Activated T-helper 2 cell treated with anti-CD3 and anti-CD28 coated beads, Interferon-gamma antibody, Interleukin-2, Interleukin-4, amounts not matched to agents 10 μg/mL and 5 μg/mL and 100 μg/mL, durations not matched to agents 14 hours and 24 hours and 36 hours (primary cell): Measurements from ENCODE around the gene VEGFB. TPM values are rescaled to one million over a fixed set of nuclear protein-coding genes. Genes with fewer than 3 reads are reported as not detected.

Experiments
- DNase-seq: peaks from one replicate; pipeline ENCODE4 v3.0.0; 2021; ENCODE audit warnings: low spot score
- H3K27ac Mint-ChIP-seq: one replicate; pipeline ENCODE4 v1.8.0; 2021; ENCODE audit warnings: mixed read lengths
- H3K27me3 Mint-ChIP-seq: one replicate; pipeline ENCODE4 v1.8.0; 2021; ENCODE audit warnings: low read depth, mixed read lengths
- H3K36me3 Mint-ChIP-seq: one replicate; pipeline ENCODE4 v1.8.0; 2021; ENCODE audit warnings: low read depth, mixed read lengths
- H3K4me1 Mint-ChIP-seq: one replicate; pipeline ENCODE4 v1.8.0; 2021; ENCODE audit warnings: low read depth, mixed read lengths
- H3K4me3 Mint-ChIP-seq: one replicate; pipeline ENCODE4 v1.8.0; 2021; ENCODE audit warnings: low read depth, mild to moderate bottlenecking, moderate library complexity, mixed read lengths
- H3K9me3 Mint-ChIP-seq: one replicate; pipeline ENCODE4 v1.8.0; 2021; ENCODE audit warnings: mixed read lengths
- intact Hi-C: fragments of 100-400 bp; cut with micrococcal nuclease; formaldehyde crosslinking; loops from one replicate; pipeline ENCODE4 v1.15.1; 2023
- total RNA-seq: library from RNA; stranded (reverse); gene quantifications from 2 replicates; pipeline ENCODE4 v1.2.3, GENCODE V29; 2022

The VEGFB gene
- total RNA-seq, 1 donor from 2014 or later, result 82.0 TPM

GRCh38 chr11:64247729-64248531, 13.5 kb downstream of the VEGFB start:
- H3K4me3 Mint-ChIP-seq, result peak overlapping the region; percentile 70
- H3K36me3 Mint-ChIP-seq, result peaks cover 18% of the 10 kb centered on the region
- intact Hi-C loops, result no loop called here
- H3K4me1 Mint-ChIP-seq, result peaks cover 27% of the 10 kb centered on the region
- DNase-seq, result no peak
- no peaks in the 10 kb centered on the region for H3K9me3 Mint-ChIP-seq
- no peaks in the 10 kb centered on the region for H3K27me3 Mint-ChIP-seq
- H3K27ac Mint-ChIP-seq, result peak overlapping the region; percentile 70

GRCh38 chr11:64248578-64248977, 14.2 kb downstream of the VEGFB start:
- DNase-seq, result no peak
- peaks cover 11% of the 10 kb centered on the region for H3K36me3 Mint-ChIP-seq
- no peak overlapping the region for H3K4me3 Mint-ChIP-seq
- intact Hi-C loops, result no loop called here
- peaks cover 24% of the 10 kb centered on the region for H3K4me1 Mint-ChIP-seq
- no peaks in the 10 kb centered on the region for H3K27me3 Mint-ChIP-seq
- H3K9me3 Mint-ChIP-seq, result no peaks in the 10 kb centered on the region
- H3K27ac Mint-ChIP-seq, result no peak overlapping the region

DNA sequence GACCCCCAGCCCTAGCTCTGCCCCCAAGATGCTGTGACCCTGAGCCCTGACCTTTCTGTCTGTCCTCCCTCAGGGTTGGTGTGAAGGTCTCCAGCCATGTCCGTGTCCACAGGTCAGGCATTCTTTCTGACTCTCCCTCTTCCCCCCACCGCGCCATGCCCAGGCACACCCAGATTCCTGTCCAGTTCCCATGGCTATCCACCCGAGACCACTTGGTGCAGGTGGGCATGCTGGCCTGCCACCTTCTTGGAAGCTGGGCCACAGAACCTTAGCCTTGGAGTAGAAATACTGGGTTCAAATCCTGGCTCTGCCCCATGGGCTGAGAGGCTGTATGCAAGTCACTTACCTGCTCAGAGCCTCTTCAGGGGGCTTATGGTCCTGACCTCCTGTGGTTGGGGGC, 14.7 kb downstream of the VEGFB start:
- Mint-ChIP-seq H3K36me3 (peaks cover 7% of the 10 kb centered on the region), H3K9me3 (no peaks in the 10 kb centered on the region), H3K27me3 (no peaks in the 10 kb centered on the region), H3K4me3 (no peak overlapping the region), H3K4me1 (peaks cover 23% of the 10 kb centered on the region), H3K27ac (no peak overlapping the region)
- DNase-seq, result no peak
- intact Hi-C loops, result no loop called here

- no peaks in the 10 kb centered on the region for H3K9me3 Mint-ChIP-seq
- H3K27me3 Mint-ChIP-seq, result no peaks in the 10 kb centered on the region
- DNase-seq, result no peak
- H3K36me3 Mint-ChIP-seq, result peaks cover 4% of the 10 kb centered on the region
- intact Hi-C loops, result loop anchor here (2.0 kb wide), 1 partner anchor 55 kb away; the partner anchor contains the start of gene ESRRA
- peak overlapping the region; percentile 54 for H3K4me3 Mint-ChIP-seq
- peaks cover 23% of the 10 kb centered on the region for H3K4me1 Mint-ChIP-seq
- H3K27ac Mint-ChIP-seq, result peak overlapping the region; percentile 35
Observed at GRCh38 chr11:64249563-64250414, 15.4 kb downstream of the VEGFB start.

- peak overlapping the region; percentile 81 for H3K4me3 Mint-ChIP-seq
- no peak overlapping the region for H3K27ac Mint-ChIP-seq
- no peak for DNase-seq
- peaks cover 4% of the 10 kb centered on the region for H3K36me3 Mint-ChIP-seq
- intact Hi-C loops, result loop anchor here (1.0 to 2.0 kb wide), 2 partner anchors 19 to 54 kb away; partner anchors contain the start of gene ESRRA
- H3K27me3 Mint-ChIP-seq, result no peaks in the 10 kb centered on the region
- no peaks in the 10 kb centered on the region for H3K9me3 Mint-ChIP-seq
- H3K4me1 Mint-ChIP-seq, result peaks cover 21% of the 10 kb centered on the region
Observed at GRCh38 chr11:64250415-64251015, 16.1 kb downstream of the VEGFB start.

DNA sequence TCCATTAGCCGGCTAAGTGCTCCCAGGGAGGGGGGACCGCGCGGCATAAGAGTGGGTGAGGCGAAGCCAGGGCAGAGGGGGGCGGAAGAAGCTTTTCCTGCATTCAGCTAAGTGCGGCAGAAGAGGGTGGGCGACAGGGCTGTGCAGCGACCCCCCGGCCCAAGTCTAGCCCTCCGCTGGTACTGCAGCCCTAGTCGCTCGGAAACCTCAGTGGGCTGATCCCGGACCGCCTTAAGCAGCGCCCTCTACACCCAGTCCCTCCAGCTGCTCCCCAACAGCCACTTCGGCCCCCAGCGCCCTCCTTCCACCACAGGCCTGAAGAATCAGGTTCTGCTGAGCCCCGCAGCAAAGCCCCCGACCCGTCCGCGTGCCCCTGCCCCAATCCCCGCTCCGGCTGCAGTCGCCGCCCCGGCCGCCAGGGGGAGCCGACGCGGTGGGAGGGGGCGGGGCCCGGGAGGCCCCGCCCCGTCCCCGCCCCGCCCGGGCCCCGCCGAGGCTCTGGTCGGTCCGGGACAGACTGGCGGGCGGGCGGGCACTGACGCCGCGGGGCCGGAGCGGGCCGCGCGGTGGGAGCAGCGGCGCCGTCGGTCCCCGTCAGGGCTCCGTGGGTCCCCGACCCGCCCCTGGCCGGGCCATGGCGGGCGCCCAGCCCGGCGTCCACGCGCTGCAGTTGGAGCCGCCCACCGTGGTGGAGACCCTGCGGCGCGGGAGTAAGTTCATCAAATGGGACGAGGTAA, 16.8 kb downstream of the VEGFB start, which contains the start of gene PLCB3:
Gene PLCB3 (plus strand): TSS at position 515 of the 737 bp plus-strand sequence. CDS start 120 bp downstream, at position 635.
- Mint-ChIP-seq H3K9me3 (no peaks in the 10 kb centered on the region), H3K4me1 (peaks cover 21% of the 10 kb centered on the region), H3K36me3 (no peaks in the 10 kb centered on the region), H3K4me3 (peak within 1 kb of the TSS; percentile 93), H3K27me3 (no peaks in the 10 kb centered on the region), H3K27ac (peak within 1 kb of the TSS; percentile 63)
- intact Hi-C loops, result loop anchor here (1.0 to 2.0 kb wide), 2 partner anchors 18 to 54 kb away; partner anchors contain the start of gene ESRRA
- peak; percentile 49 for DNase-seq

DNA sequence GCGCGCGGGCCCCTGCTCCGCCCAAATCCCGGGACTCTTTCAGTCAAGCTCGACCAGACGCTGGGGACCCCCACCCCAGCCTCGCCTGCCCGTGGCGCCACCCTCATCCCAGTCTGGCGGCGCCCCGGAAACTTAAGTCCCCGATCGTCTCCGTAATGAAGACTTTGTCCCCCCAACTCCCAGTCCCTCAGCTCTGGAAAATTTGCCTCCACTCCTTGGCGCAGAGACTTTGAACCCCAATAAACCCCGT, 17.3 kb downstream of the VEGFB start:
- DNase-seq, result no peak
- peak overlapping the region; percentile 63 for H3K27ac Mint-ChIP-seq
- H3K4me3 Mint-ChIP-seq, result peak overlapping the region; percentile 93
- no peaks in the 10 kb centered on the region for H3K27me3 Mint-ChIP-seq
- no peaks in the 10 kb centered on the region for H3K9me3 Mint-ChIP-seq
- intact Hi-C loops, result loop anchor here (1.0 to 2.0 kb wide), 2 partner anchors 18 to 53 kb away; partner anchors contain the start of gene ESRRA
- no peaks in the 10 kb centered on the region for H3K36me3 Mint-ChIP-seq
- peaks cover 21% of the 10 kb centered on the region for H3K4me1 Mint-ChIP-seq

GRCh38 chr11:64252003-64252872, 17.9 kb downstream of the VEGFB start:
- H3K27ac Mint-ChIP-seq, result peak overlapping the region; percentile 63

DNA sequence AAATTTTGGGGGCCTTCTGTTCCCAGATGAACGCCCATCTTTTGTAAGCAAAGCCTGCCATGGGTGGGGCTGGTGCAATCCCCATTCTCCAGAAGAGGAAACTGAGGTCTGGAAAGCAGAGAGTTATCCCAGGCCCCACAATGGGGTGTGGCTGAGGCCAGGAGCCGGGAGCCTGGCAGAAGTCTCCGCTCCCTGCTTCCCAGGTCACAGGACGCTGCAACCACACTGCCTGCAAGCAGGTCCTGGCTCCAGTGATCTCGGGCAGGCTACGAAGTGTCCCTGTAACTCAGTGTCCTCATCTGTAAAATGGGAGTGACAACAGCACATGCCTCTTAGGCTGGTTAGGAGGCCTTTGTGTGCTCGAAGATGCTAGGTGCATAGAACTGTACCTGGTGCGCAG, 18.7 kb downstream of the VEGFB start:
- H3K4me3 Mint-ChIP-seq, result peak overlapping the region; percentile 39
- intact Hi-C loops, result no loop called here
- peaks cover 6% of the 10 kb centered on the region for H3K36me3 Mint-ChIP-seq
- DNase-seq, result no peak
- no peak overlapping the region for H3K27ac Mint-ChIP-seq
- no peaks in the 10 kb centered on the region for H3K27me3 Mint-ChIP-seq
- peaks cover 14% of the 10 kb centered on the region for H3K4me1 Mint-ChIP-seq
- no peaks in the 10 kb centered on the region for H3K9me3 Mint-ChIP-seq

More at GRCh38 chr11:64252003-64252872, 17.9 kb downstream of the VEGFB start:
- DNase-seq, result no peak
- intact Hi-C loops, result no loop called here
- no peaks in the 10 kb centered on the region for H3K9me3 Mint-ChIP-seq
- H3K27me3 Mint-ChIP-seq, result no peaks in the 10 kb centered on the region
- peak overlapping the region; percentile 93 for H3K4me3 Mint-ChIP-seq
- H3K36me3 Mint-ChIP-seq, result no peaks in the 10 kb centered on the region
- H3K4me1 Mint-ChIP-seq, result peaks cover 18% of the 10 kb centered on the region

DNA sequence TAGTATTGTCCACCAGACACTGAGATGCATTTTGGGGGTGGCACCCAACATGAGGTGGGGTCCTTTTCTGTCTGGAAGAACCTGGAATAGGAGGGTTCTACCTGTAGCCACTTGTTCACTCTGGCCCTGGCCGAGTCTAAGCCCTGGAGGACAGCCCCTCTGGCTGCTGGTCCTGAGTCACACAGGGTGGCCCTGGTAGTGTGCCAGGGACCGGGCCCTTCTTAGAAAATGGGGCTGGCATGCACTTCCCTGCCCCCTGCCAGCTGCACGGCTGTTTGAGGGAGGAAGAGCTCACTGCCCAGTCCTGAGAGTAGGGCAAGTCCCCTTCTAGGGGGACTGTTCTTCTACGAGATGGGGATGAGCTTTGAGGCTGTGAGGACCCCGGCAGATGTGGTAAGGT, 19.1 kb downstream of the VEGFB start:
- Mint-ChIP-seq H3K27me3 (no peaks in the 10 kb centered on the region), H3K4me3 (peak overlapping the region; percentile 39), H3K27ac (no peak overlapping the region), H3K4me1 (peaks cover 14% of the 10 kb centered on the region), H3K36me3 (peaks cover 6% of the 10 kb centered on the region), H3K9me3 (no peaks in the 10 kb centered on the region)
- DNase-seq, result no peak
- intact Hi-C loops, result no loop called here

DNA sequence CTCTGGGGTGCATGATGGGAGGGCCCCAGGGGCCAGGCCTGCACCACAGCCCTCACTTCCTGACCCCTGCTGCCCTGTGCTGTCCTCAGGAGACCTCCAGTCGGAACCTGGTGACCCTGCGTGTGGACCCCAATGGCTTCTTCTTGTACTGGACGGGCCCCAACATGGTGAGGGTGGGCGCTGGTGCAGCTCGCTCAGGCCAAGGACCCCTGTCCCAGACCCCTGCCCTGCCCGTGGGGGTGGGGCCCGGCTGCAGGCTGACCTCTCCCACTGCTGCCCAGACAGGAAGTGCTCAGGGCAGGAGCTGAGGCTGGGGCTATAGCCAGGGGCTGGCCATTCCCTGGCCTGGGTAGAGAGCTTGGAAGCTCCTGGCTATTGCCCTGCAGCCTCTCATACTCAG, 19.9 kb downstream of the VEGFB start:
- intact Hi-C loops, result no loop called here
- H3K36me3 Mint-ChIP-seq, result peaks cover 8% of the 10 kb centered on the region
- no peaks in the 10 kb centered on the region for H3K9me3 Mint-ChIP-seq
- H3K27ac Mint-ChIP-seq, result no peak overlapping the region
- no peak overlapping the region for H3K4me3 Mint-ChIP-seq
- H3K27me3 Mint-ChIP-seq, result no peaks in the 10 kb centered on the region
- peaks cover 15% of the 10 kb centered on the region for H3K4me1 Mint-ChIP-seq
- no peak for DNase-seq
